Activated T-helper 17 cell treated with anti-CD3 and anti-CD28 coated beads, Interleukin-2, amount 50 U/mL, for 72 hours (primary cell): ENCODE measurements around the gene HCN3. TPM values are rescaled to one million over a fixed set of nuclear protein-coding genes. Genes with fewer than 3 reads are reported as not detected.
A peak's percentile ranks its signal among the peaks of the same experiment; 100 is the strongest.

ENCODE experiments used
- ATAC-seq: fragments of 150-1000 bp; cut with Tn5 transposase; replicated peaks from 2 replicates; pipeline ENCODE4 v1.10.0; 2021; ENCODE audit warnings: mild to moderate bottlenecking, moderate library complexity
- H3K27ac Mint-ChIP-seq: one replicate; pipeline ENCODE4 v1.8.0; 2022; ENCODE audit warnings: mixed read lengths
- H3K27me3 Mint-ChIP-seq: one replicate; pipeline ENCODE4 v1.8.0; 2022; ENCODE audit warnings: mixed read lengths
- H3K36me3 Mint-ChIP-seq: one replicate; pipeline ENCODE4 v1.8.0; 2022; ENCODE audit warnings: low read depth, mild to moderate bottlenecking, mixed read lengths
- H3K4me1 Mint-ChIP-seq: one replicate; pipeline ENCODE4 v1.8.0; 2022; ENCODE audit warnings: mixed read lengths
- H3K4me3 Mint-ChIP-seq: one replicate; pipeline ENCODE4 v1.8.0; 2022; ENCODE audit warnings: mild to moderate bottlenecking, mixed read lengths
- H3K9me3 Mint-ChIP-seq: one replicate; pipeline ENCODE4 v1.8.0; 2022; ENCODE audit warnings: mixed read lengths
- total RNA-seq, 2 donors: library from RNA; stranded (reverse); gene quantifications; one replicate each; pipeline ENCODE4 v1.2.3, GENCODE V29; 2022

HCN3 gene
- total RNA-seq, 2 donors from 2014 or later, result 4.1 to 6.0 TPM

- Mint-ChIP-seq H3K27me3 (no peaks in the 10 kb centered on the region), H3K9me3 (no peaks in the 10 kb centered on the region), H3K4me1 (peaks cover 16% of the 10 kb centered on the region), H3K27ac (no peak overlapping the region), H3K4me3 (no peak overlapping the region), H3K36me3 (peaks cover 20% of the 10 kb centered on the region)
- no peak for ATAC-seq
These were observed 29.4 kb upstream of the HCN3 start for GRCh38 chr1:155247667-155248553.

- H3K27me3 Mint-ChIP-seq, result no peaks in the 10 kb centered on the region
- H3K4me3 Mint-ChIP-seq, result peak overlapping the region; percentile 44
- ATAC-seq, result peak; percentile 2
- H3K9me3 Mint-ChIP-seq, result no peaks in the 10 kb centered on the region
- peaks cover 4% of the 10 kb centered on the region for H3K36me3 Mint-ChIP-seq
- peaks cover 18% of the 10 kb centered on the region for H3K4me1 Mint-ChIP-seq
- H3K27ac Mint-ChIP-seq, result no peak overlapping the region
These were observed 27.0 kb upstream of the HCN3 start for GRCh38 chr1:155250246-155250632.

DNA sequence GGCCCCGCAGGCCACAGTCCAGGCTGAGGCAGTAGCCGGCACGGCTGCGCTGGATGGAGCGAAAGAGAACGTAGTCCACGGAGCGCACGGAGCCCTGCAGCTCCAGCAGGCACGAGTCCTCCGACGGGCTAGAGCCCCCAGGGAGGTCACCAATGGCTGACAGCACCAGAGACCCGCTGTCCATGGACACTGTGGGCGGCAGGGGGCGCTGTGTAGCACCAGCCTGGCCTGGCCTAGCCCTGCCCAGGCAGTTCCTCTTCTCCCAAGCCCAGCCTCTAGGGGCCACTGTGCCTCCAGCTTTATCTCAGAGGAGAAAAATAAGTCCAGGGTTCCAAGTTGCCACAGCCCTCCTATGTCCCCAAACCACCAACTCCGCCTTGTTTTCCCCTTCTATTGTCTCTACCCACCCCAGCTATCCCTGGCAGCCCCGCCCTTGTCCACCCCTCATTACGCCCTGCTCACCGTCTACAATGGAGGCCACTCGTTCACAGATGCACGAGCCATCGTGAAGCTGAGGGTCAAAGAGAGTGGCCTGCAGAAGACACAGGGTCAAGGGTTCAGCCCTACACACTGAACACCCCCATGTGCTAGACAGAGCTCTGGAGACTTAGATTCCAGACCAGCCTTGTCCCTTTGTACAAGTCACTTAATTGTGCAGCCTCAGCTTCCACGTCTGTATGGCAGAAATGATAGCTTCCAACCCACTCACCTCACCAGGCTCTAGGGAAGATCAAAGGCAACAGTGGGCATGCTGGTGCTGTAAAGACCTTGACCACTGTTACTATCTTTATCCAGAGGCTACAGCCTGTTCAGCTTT, 26.4 kb upstream of the HCN3 start:
- ATAC-seq, result peak; percentile 97
- H3K36me3 Mint-ChIP-seq, result peaks cover 10% of the 10 kb centered on the region
- no peaks in the 10 kb centered on the region for H3K27me3 Mint-ChIP-seq
- H3K27ac Mint-ChIP-seq, result peak overlapping the region; percentile 61
- peaks cover 18% of the 10 kb centered on the region for H3K4me1 Mint-ChIP-seq
- H3K9me3 Mint-ChIP-seq, result no peaks in the 10 kb centered on the region
- H3K4me3 Mint-ChIP-seq, result peak overlapping the region; percentile 30

DNA sequence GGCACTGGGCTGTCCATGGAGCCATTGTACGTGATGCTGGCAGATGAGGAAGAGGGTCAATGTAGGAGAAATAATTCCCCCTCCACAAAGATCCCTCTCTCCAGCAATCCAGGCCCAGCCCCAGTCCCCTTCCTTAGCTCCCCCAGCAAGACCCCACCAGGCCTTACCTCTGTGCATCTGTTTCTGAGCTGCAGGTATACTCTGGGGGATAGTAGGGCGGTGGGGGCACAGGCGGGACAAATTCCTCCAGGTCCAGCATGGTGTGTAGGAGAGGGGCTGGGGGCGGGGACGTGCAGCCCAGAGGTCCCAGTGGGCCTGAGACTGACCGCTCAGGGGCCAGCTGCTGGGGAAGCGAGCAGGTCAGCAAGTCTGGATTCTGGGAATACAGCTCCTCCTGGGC, 25.7 kb upstream of the HCN3 start:
- peak overlapping the region; percentile 30 for H3K4me3 Mint-ChIP-seq
- H3K27ac Mint-ChIP-seq, result no peak overlapping the region
- ATAC-seq, result no peak
- peaks cover 18% of the 10 kb centered on the region for H3K4me1 Mint-ChIP-seq
- peaks cover 14% of the 10 kb centered on the region for H3K36me3 Mint-ChIP-seq
- H3K27me3 Mint-ChIP-seq, result no peaks in the 10 kb centered on the region
- no peaks in the 10 kb centered on the region for H3K9me3 Mint-ChIP-seq

- no peak for ATAC-seq
- peak overlapping the region; percentile 85 for H3K27ac Mint-ChIP-seq
- no peaks in the 10 kb centered on the region for H3K27me3 Mint-ChIP-seq
These were observed 24.1 kb upstream of the HCN3 start for GRCh38 chr1:155253208-155253607.

GRCh38 chr1:155253797-155254196, 23.5 kb upstream of the HCN3 start:
- ATAC-seq, result no peak
- no peaks in the 10 kb centered on the region for H3K9me3 Mint-ChIP-seq
- H3K4me1 Mint-ChIP-seq, result peaks cover 24% of the 10 kb centered on the region
- peak overlapping the region; percentile 84 for H3K4me3 Mint-ChIP-seq
- H3K27me3 Mint-ChIP-seq, result no peaks in the 10 kb centered on the region
- peak overlapping the region; percentile 85 for H3K27ac Mint-ChIP-seq
- H3K36me3 Mint-ChIP-seq, result peaks cover 34% of the 10 kb centered on the region

More at GRCh38 chr1:155253208-155253607, 24.1 kb upstream of the HCN3 start:
- Mint-ChIP-seq H3K36me3 (peaks cover 28% of the 10 kb centered on the region), H3K9me3 (no peaks in the 10 kb centered on the region), H3K4me1 (peaks cover 24% of the 10 kb centered on the region), H3K4me3 (peak overlapping the region; percentile 84)

DNA sequence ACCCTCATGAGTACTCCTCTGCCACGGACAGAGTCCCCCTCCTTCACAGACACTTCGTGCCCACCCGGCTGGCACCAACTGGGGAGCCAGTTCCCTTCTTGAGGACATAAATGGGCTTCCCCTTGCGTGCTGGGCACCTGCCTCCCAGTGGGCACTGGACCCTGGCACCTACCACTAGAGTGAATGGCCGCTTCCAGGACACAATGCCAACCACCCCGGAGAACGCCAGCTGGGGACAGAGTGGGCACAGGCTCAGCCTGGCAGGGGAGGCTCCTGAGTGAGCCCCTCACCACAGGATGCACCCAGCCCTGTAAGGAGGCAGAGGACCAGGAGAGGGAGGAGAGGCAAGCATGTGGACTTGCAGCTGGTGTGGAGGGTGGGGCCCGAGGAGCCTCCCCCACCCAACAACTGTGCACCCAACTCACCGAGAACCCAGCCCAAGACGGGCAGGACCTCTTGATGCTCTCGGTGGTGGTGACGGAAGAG, 23.0 kb upstream of the HCN3 start:
- Mint-ChIP-seq H3K36me3 (peaks cover 39% of the 10 kb centered on the region), H3K4me3 (peak overlapping the region; percentile 84), H3K9me3 (no peaks in the 10 kb centered on the region), H3K27ac (peak overlapping the region; percentile 85), H3K27me3 (no peaks in the 10 kb centered on the region), H3K4me1 (peaks cover 24% of the 10 kb centered on the region)
- ATAC-seq, result no peak

GRCh38 chr1:155254714-155255242, 22.5 kb upstream of the HCN3 start:
- peak; percentile 2 for ATAC-seq
- H3K36me3 Mint-ChIP-seq, result peaks cover 44% of the 10 kb centered on the region
- H3K27ac Mint-ChIP-seq, result peak overlapping the region; percentile 85
- peak overlapping the region; percentile 84 for H3K4me3 Mint-ChIP-seq
- no peaks in the 10 kb centered on the region for H3K9me3 Mint-ChIP-seq
- H3K4me1 Mint-ChIP-seq, result peaks cover 24% of the 10 kb centered on the region
- H3K27me3 Mint-ChIP-seq, result no peaks in the 10 kb centered on the region

DNA sequence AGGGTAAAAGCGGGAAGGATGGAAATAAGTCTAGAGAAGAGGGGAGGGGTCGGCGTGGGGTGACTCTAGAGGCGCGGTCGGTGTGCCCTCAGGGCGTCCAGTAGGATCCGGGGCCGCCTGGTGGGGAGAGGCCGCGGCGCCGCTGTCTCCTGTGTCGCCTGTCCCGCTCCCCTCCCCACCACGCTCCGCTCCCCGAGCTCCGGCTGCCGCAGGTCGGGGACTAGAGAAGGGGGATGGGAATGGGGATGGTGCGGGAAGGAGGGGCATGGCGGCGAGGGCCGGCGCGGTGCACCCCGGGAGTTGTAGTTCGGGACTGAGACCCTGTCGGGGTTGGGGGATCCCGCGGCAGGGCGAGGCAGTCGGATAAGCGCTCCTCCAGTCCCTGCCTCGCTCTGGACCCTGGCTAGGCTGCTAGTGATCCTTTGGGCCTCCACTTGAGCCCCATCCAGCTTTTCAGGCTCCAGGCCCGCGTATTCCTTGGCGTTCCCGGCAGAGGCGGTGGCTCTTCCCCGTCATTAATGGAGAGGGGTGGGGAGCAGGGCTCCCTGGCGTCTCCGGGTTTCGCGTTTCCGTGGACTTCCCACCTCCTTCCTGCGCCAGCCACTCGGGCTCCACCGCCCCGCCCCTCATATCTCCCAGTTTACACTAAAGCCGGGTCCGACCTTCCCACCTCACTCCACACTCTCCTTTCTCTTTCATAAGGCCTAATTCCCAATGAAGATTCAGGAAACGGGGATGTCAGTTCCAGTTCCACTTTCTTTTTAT, 21.8 kb upstream of the HCN3 start, which contains the start of gene ENTREP3:
Gene ENTREP3, minus strand, starts transcription at position 241 of the 765 bp plus-strand sequence. CDS start 606 bp downstream, outside the sequence.
- Mint-ChIP-seq H3K4me1 (peaks cover 28% of the 10 kb centered on the region), H3K4me3 (peak within 1 kb of the TSS; percentile 84), H3K36me3 (peaks cover 51% of the 10 kb centered on the region), H3K27ac (peak within 1 kb of the TSS; percentile 85), H3K9me3 (no peaks in the 10 kb centered on the region), H3K27me3 (no peaks in the 10 kb centered on the region)
- ATAC-seq, result peak; percentile 79

DNA sequence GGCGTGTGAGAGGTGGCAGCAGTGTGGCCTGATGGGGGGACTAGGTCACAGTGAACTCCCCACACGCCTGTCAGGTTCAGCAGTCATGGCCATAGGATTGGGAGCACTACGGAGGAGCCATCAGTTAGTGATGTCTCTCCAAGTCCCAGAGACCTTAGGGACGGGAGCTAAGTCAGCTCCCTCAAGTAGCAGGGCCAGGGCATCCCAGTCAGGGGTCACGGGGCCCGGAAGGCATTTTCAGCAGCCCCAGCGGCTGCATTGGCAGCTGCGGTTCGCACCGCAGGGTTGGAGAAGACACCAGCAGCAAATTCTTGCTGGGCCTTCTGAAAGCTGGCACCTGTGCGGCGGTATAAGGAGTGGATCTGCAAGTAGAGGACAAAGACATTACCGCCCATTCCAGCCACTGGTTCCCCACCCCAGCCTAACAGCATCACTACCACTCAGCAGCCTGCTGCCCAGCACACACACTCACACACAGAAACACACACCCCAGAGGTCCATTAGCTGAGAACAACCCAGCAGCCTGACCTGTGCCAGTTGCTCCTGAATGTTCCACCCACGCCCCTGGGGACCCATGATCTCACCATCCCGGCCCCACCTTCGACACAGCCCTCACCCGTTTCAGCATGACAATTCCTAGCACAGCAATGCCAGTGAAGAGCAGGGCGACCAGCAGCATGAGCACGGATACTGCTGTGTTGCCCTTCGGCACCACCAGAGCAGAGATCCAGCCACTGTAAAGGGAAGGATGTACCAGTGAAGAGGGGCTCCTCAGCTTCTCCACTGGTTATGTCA, 21.0 kb upstream of the HCN3 start:
- peaks cover 31% of the 10 kb centered on the region for H3K4me1 Mint-ChIP-seq
- no peaks in the 10 kb centered on the region for H3K27me3 Mint-ChIP-seq
- H3K4me3 Mint-ChIP-seq, result peak overlapping the region; percentile 84
- H3K9me3 Mint-ChIP-seq, result no peaks in the 10 kb centered on the region
- peaks cover 59% of the 10 kb centered on the region for H3K36me3 Mint-ChIP-seq
- no peak for ATAC-seq
- peak overlapping the region; percentile 56 for H3K27ac Mint-ChIP-seq

DNA sequence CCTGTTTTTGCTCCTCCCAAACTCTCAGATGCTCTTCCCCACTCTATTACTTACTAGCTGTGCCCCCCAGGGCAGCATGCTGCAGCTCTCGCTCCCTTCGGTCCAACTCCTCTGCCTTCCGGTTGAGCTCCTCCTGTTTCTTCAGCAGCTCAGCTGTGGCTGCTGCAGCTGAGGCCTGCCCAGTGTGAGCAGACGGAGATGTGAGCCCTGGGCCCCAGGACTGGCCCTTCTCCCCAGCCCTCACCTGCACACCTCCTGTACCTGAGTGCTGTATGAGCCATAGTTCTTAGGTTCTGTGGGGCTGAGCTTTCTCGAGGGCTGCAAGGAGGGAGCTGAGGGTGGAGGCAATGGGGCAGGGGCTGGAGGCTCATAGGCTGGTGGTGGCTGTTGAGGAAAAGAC, 17.0 kb upstream of the HCN3 start:
- no peaks in the 10 kb centered on the region for H3K27me3 Mint-ChIP-seq
- H3K4me1 Mint-ChIP-seq, result peaks cover 21% of the 10 kb centered on the region
- H3K27ac Mint-ChIP-seq, result peak overlapping the region; percentile 95
- no peak for ATAC-seq
- peaks cover 99% of the 10 kb centered on the region for H3K36me3 Mint-ChIP-seq
- peak overlapping the region; percentile 96 for H3K4me3 Mint-ChIP-seq
- H3K9me3 Mint-ChIP-seq, result no peaks in the 10 kb centered on the region

DNA sequence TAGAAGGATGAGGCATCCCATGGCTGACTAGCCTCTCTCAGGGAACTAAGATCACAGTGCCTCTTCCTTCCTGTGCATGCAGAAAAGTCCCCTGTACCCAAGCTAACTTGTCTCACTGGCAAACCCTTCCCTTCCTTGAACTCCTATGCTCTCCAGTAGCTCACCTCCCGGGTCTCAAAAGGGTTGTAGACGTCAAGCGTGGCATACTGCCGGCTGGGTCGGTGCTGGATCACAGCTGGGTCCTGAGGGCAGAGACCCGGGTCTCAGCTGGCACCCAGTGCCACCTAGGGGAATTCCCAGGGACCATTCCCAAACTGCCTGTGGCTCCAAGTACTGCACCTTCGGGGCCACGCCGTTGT, 15.8 kb upstream of the HCN3 start:
- H3K4me3 Mint-ChIP-seq, result peak overlapping the region; percentile 96
- H3K27me3 Mint-ChIP-seq, result no peaks in the 10 kb centered on the region
- peaks cover 24% of the 10 kb centered on the region for H3K4me1 Mint-ChIP-seq
- no peaks in the 10 kb centered on the region for H3K9me3 Mint-ChIP-seq
- peak overlapping the region; percentile 95 for H3K27ac Mint-ChIP-seq
- peak; percentile 20 for ATAC-seq
- peaks cover 99% of the 10 kb centered on the region for H3K36me3 Mint-ChIP-seq
